WTC11 (cell line): ENCODE measurements around the gene FBLN2. TPM values are rescaled to one million over a fixed set of nuclear protein-coding genes. Genes with fewer than 3 reads are reported as not detected.

Experiments used
- ATAC-seq: fragments of 200-7000 bp; cut with Tn5 transposase; 2 replicates; pipeline ENCODE4 v1.10.0; 2021; ENCODE audit warnings: mild to moderate bottlenecking, moderate library complexity
- CTCF ChIA-PET: fragments of 300-600 bp; sonication (Branson Sonifier 250); formaldehyde crosslinking; loops from one replicate; lab custom pipeline; 2021; ENCODE audit warnings: antibody characterized with exemption; lab: Charles Lee
- POLR2A ChIA-PET: fragments of 350-600 bp; sonication (Branson Sonifier 250); formaldehyde crosslinking; loops from one replicate; lab custom pipeline; 2021; ENCODE audit warnings: antibody characterized with exemption; lab: Charles Lee
- DNase-seq: peaks from one replicate; pipeline ENCODE4 v3.0.0; 2021; ENCODE audit warnings: low spot score
- H3K27ac Mint-ChIP-seq: 2 replicates; pipeline ENCODE4 v1.8.0; 2021; ENCODE audit warnings: mixed read lengths
- H3K27me3 Mint-ChIP-seq: 2 replicates; pipeline ENCODE4 v1.8.0; 2021; ENCODE audit warnings: low read depth, mild to moderate bottlenecking, moderate library complexity, mixed read lengths
- H3K36me3 Mint-ChIP-seq: 2 replicates; pipeline ENCODE4 v1.8.0; 2021; ENCODE audit warnings: mixed read lengths
- H3K4me1 Mint-ChIP-seq: 2 replicates; pipeline ENCODE4 v1.8.0; 2022; ENCODE audit warnings: mixed read lengths
- H3K4me3 Mint-ChIP-seq: 2 replicates; pipeline ENCODE4 v1.8.0; 2021; ENCODE audit warnings: mild to moderate bottlenecking, moderate library complexity, mixed read lengths
- H3K9me3 Mint-ChIP-seq: 2 replicates; pipeline ENCODE4 v1.8.0; 2021; ENCODE audit warnings: mixed read lengths
- CREM ChIP-seq: sonication (generic); formaldehyde crosslinking; IDR thresholded peaks from 2 replicates; pipeline ENCODE4 v1.8.1; 2022; ENCODE audit warnings: mild to moderate bottlenecking, missing genetic modification reagents, moderate library complexity
- EMX1 ChIP-seq: fragments of 250-450 bp; sonication (Bioruptor Pico); IDR thresholded peaks from 2 replicates; pipeline ENCODE4 v1.8.0; 2021; ENCODE audit warnings: mild to moderate bottlenecking
- JAZF1 ChIP-seq: fragments of 250-450 bp; sonication (Bioruptor Pico); IDR thresholded peaks from 2 replicates; pipeline ENCODE4 v1.9.0; 2021; ENCODE audit warnings: moderate library complexity, mild to moderate bottlenecking, inconsistent platforms
- JUN ChIP-seq: sonication (generic); formaldehyde crosslinking; IDR thresholded peaks from 2 replicates; pipeline ENCODE4 v1.8.0; 2023; ENCODE audit warnings: mild to moderate bottlenecking, missing genetic modification reagents
- NFATC4 ChIP-seq: fragments of 250-450 bp; sonication (Bioruptor Pico); IDR thresholded peaks from 2 replicates; pipeline ENCODE4 v1.9.0; 2021; ENCODE audit warnings: mild to moderate bottlenecking
- NR1H2 ChIP-seq: sonication (generic); formaldehyde crosslinking; IDR thresholded peaks from 2 replicates; pipeline ENCODE4 v1.9.0; 2021; ENCODE audit warnings: mild to moderate bottlenecking, moderate library complexity, missing genetic modification reagents
- NR3C1 ChIP-seq: sonication (generic); formaldehyde crosslinking; conservative IDR thresholded peaks from 2 replicates; pipeline ENCODE4 v1.8.1; 2023; ENCODE audit warnings: low read depth, mild to moderate bottlenecking, missing genetic modification reagents
- TCF7 ChIP-seq: sonication (generic); formaldehyde crosslinking; IDR thresholded peaks from 2 replicates; pipeline ENCODE4 v1.8.0; 2022; ENCODE audit warnings: mild to moderate bottlenecking, low read depth, missing genetic modification reagents, moderate library complexity
- TEAD4 ChIP-seq: sonication (generic); formaldehyde crosslinking; IDR thresholded peaks from 2 replicates; pipeline ENCODE4 v1.8.0; 2022; ENCODE audit warnings: mild to moderate bottlenecking, missing genetic modification reagents
- TP53 ChIP-seq: sonication (generic); formaldehyde crosslinking; IDR thresholded peaks from 2 replicates; pipeline ENCODE4 v1.8.1; 2023; ENCODE audit warnings: mild to moderate bottlenecking, missing genetic modification reagents
- USF1 ChIP-seq: sonication (generic); formaldehyde crosslinking; IDR thresholded peaks from 2 replicates; pipeline ENCODE4 v1.8.0; 2022; ENCODE audit warnings: mild to moderate bottlenecking, missing genetic modification reagents
- ZBTB43 ChIP-seq: sonication (generic); formaldehyde crosslinking; IDR thresholded peaks from 2 replicates; pipeline ENCODE4 v1.8.1; 2023; ENCODE audit warnings: mild to moderate bottlenecking, missing genetic modification reagents
- ZNF138 ChIP-seq: sonication (generic); formaldehyde crosslinking; conservative IDR thresholded peaks from 2 replicates; pipeline ENCODE4 v1.8.1; 2022; ENCODE audit warnings: mild to moderate bottlenecking, moderate library complexity, missing genetic modification reagents
- ZNF263 ChIP-seq: sonication (generic); formaldehyde crosslinking; IDR thresholded peaks from 2 replicates; pipeline ENCODE4 v1.8.1; 2022; ENCODE audit warnings: low read depth, mild to moderate bottlenecking, moderate library complexity, missing genetic modification reagents
- ZNF416 ChIP-seq: fragments of 250-450 bp; sonication (Bioruptor Pico); IDR thresholded peaks from 2 replicates; pipeline ENCODE4 v1.9.0; 2021; ENCODE audit warnings: mild to moderate bottlenecking, inconsistent platforms
- ZNF512 ChIP-seq: sonication (generic); formaldehyde crosslinking; IDR thresholded peaks from 2 replicates; pipeline ENCODE4 v1.8.1; 2022; ENCODE audit warnings: missing genetic modification reagents, borderline replicate concordance
- ZNF671 ChIP-seq: fragments of 250-450 bp; sonication (Bioruptor Pico); IDR thresholded peaks from 2 replicates; pipeline ENCODE4 v1.8.0; 2021; ENCODE audit warnings: mild to moderate bottlenecking
- total RNA-seq: library from RNA; stranded (reverse); gene quantifications from 3 replicates; pipeline ENCODE4 v1.2.3, GENCODE V29; 2021
- TF ChIP-seq, protein P1 (sequence below): sonication (generic); formaldehyde crosslinking; IDR thresholded peaks from 2 replicates; pipeline ENCODE4 v1.8.0; 2022; ENCODE audit warnings: mild to moderate bottlenecking, missing genetic modification reagents
- TF ChIP-seq, protein P2 (sequence below): fragments of 250-450 bp; sonication (Bioruptor Pico); IDR thresholded peaks from 2 replicates; pipeline ENCODE4 v1.9.0; 2021; ENCODE audit warnings: mild to moderate bottlenecking

FBLN2 gene
- total RNA-seq, 1 experiment from 2014 or later, result 20.7 TPM

GRCh38 chr3:13550423-13550690 is 1.4 kb downstream of the FBLN2 start:
- no peaks in the 10 kb centered on the region for H3K36me3 Mint-ChIP-seq
- CTCF ChIA-PET, result interaction anchor here (1.6 to 2.5 kb wide), 2 partner anchors 34 to 98 kb away, joined by 3 to 14 read pairs; no protein-coding TSS in a partner anchor
- peaks cover 18% of the 10 kb centered on the region for H3K27me3 Mint-ChIP-seq
- no peak for TF ChIP-seq NFATC4 (CRISPR knock-in tag)
- no peak for TF ChIP-seq ZNF263 (CRISPR knock-in tag)
- TF ChIP-seq EMX1 (CRISPR knock-in tag), result no peak
- TF ChIP-seq, protein P1, sequence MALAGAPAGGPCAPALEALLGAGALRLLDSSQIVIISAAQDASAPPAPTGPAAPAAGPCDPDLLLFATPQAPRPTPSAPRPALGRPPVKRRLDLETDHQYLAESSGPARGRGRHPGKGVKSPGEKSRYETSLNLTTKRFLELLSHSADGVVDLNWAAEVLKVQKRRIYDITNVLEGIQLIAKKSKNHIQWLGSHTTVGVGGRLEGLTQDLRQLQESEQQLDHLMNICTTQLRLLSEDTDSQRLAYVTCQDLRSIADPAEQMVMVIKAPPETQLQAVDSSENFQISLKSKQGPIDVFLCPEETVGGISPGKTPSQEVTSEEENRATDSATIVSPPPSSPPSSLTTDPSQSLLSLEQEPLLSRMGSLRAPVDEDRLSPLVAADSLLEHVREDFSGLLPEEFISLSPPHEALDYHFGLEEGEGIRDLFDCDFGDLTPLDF (CRISPR knock-in tag), result no peak
- TF ChIP-seq, protein P2, sequence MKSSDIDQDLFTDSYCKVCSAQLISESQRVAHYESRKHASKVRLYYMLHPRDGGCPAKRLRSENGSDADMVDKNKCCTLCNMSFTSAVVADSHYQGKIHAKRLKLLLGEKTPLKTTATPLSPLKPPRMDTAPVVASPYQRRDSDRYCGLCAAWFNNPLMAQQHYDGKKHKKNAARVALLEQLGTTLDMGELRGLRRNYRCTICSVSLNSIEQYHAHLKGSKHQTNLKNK (CRISPR knock-in tag), result no peak
- TF ChIP-seq CREM (CRISPR knock-in tag), result no peak
- TF ChIP-seq TEAD4 (CRISPR knock-in tag), result no peak
- TF ChIP-seq ZNF138 (CRISPR knock-in tag), result no peak
- TF ChIP-seq ZNF416 (CRISPR knock-in tag), result no peak
- no peak for TF ChIP-seq ZNF512 (CRISPR knock-in tag)
- TF ChIP-seq NR1H2 (CRISPR knock-in tag), result no peak
- no peak for TF ChIP-seq JUN (CRISPR knock-in tag)
- TF ChIP-seq TP53, result no peak
- TF ChIP-seq ZBTB43 (CRISPR knock-in tag), result no peak
- no peak for TF ChIP-seq ZNF671 (CRISPR knock-in tag)
- TF ChIP-seq USF1 (CRISPR knock-in tag), result no peak
- H3K27ac Mint-ChIP-seq, result no peak overlapping the region
- H3K9me3 Mint-ChIP-seq, result no peaks in the 10 kb centered on the region
- ATAC-seq (no peak), DNase-seq (no peak)
- H3K4me3 Mint-ChIP-seq, result peak overlapping the region; percentile 68; the same call in 1 of the 2 replicates
- POLR2A ChIA-PET, result no interaction called here
- H3K4me1 Mint-ChIP-seq, result peaks cover 30% of the 10 kb centered on the region

- ATAC-seq (no peak), DNase-seq (no peak)
- ChIA-PET POLR2A (no interaction called here), CTCF (interaction anchor here (0.6 to 2.5 kb wide), 4 partner anchors 33 to 606 kb away, joined by 3 to 14 read pairs (median 4); no protein-coding TSS in a partner anchor)
- TF ChIP-seq NR3C1 (CRISPR knock-in tag) (no peak), TCF7 (CRISPR knock-in tag) (no peak), JAZF1 (CRISPR knock-in tag) (no peak)
- Mint-ChIP-seq H3K4me1 (peaks cover 34% of the 10 kb centered on the region), H3K4me3 (no peak overlapping the region), H3K27me3 (peaks cover 18% of the 10 kb centered on the region), H3K36me3 (no peaks in the 10 kb centered on the region), H3K9me3 (no peaks in the 10 kb centered on the region), H3K27ac (no peak overlapping the region)
These were observed 2.0 kb downstream of the FBLN2 start for GRCh38 chr3:13550791-13551360.
